Calu3 (cell line): ENCODE measurements around the gene HDGFL2. TPM values are rescaled to one million over a fixed set of nuclear protein-coding genes. Genes with fewer than 3 reads are reported as not detected.

Experiments used
- BruUV-seq: library from RNA; stranded (reverse); fragments of 400-500 nt; replicated peaks from 2 replicates; lab custom pipeline; 2021; lab: Mats Ljungman, UMichigan
- CTCF ChIA-PET: fragments of 300-600 bp; sonication (Branson Sonifier 250); formaldehyde crosslinking; loops from one replicate; lab custom pipeline; 2022; ENCODE audit warnings: antibody characterized with exemption; lab: Charles Lee
- DNase-seq: peaks from one replicate; pipeline ENCODE4 v3.0.0; 2022
- H3K27ac Mint-ChIP-seq: one replicate; pipeline ENCODE4 v1.8.0; 2022; ENCODE audit warnings: mixed read lengths; ENCODE audit not compliant: unreplicated experiment
- H3K27me3 Mint-ChIP-seq: one replicate; pipeline ENCODE4 v1.8.0; 2022; ENCODE audit warnings: mixed read lengths; ENCODE audit not compliant: unreplicated experiment
- H3K36me3 Mint-ChIP-seq: one replicate; pipeline ENCODE4 v1.8.0; 2022; ENCODE audit warnings: mild to moderate bottlenecking, moderate library complexity, mixed read lengths; ENCODE audit not compliant: insufficient read depth, unreplicated experiment
- H3K4me1 Mint-ChIP-seq: one replicate; pipeline ENCODE4 v1.8.0; 2022; ENCODE audit warnings: mild to moderate bottlenecking, low read depth, mixed read lengths; ENCODE audit not compliant: unreplicated experiment
- H3K4me3 Mint-ChIP-seq: one replicate; pipeline ENCODE4 v1.8.0; 2022; ENCODE audit warnings: mild to moderate bottlenecking, low read depth, moderate library complexity, mixed read lengths; ENCODE audit not compliant: unreplicated experiment
- H3K9me3 Mint-ChIP-seq: one replicate; pipeline ENCODE4 v1.8.0; 2022; ENCODE audit warnings: low read depth, mixed read lengths; ENCODE audit not compliant: unreplicated experiment
- intact Hi-C: fragments of 100-400 bp; cut with micrococcal nuclease; formaldehyde crosslinking; loops from one replicate; pipeline ENCODE4 v1.10.0; 2022; ENCODE audit not compliant: unreplicated experiment
- total RNA-seq: library from RNA; stranded (reverse); gene quantifications from 2 replicates; pipeline ENCODE4 v1.2.3, GENCODE V29; 2022
- TF ChIP-seq, protein P1 (sequence below): fragments of 200-600 bp; IDR thresholded peaks from one replicate; pipeline ENCODE4 v1.8.0; 2022; ENCODE audit warnings: antibody characterized with exemption; ENCODE audit not compliant: unreplicated experiment

Gene HDGFL2
- total RNA-seq, 1 experiment from 2014 or later = 40.6 TPM

DNA sequence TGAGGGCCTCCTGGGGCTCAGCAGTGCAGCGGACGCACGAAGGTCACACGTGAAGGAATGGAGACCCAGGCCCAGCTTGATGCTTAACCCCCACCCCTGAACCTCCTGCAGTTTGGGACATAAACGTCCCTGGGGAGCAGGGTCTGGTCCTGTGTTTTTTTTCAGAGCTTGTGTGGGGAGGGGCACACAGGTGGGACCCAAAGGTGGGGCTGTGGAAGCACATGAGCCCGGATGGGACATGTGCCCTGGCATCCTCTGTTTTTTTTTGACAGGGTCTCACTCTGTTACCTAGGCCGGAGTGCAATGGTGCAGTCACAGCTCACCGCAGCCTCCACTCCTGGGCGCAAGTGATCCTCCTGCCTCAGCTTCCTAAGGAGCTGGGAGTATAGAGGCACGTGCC is 35.0 kb upstream of the HDGFL2 start:
- Mint-ChIP-seq H3K9me3 (no peaks in the 10 kb centered on the region), H3K36me3 (peaks cover 24% of the 10 kb centered on the region), H3K4me3 (no peak overlapping the region), H3K27me3 (no peaks in the 10 kb centered on the region), H3K4me1 (no peaks in the 10 kb centered on the region), H3K27ac (no peak overlapping the region)
- no TSS peak for BruUV-seq
- CTCF ChIA-PET = no interaction called here
- intact Hi-C loops = no loop called here
- DNase-seq = no peak
- TF ChIP-seq, protein P1, sequence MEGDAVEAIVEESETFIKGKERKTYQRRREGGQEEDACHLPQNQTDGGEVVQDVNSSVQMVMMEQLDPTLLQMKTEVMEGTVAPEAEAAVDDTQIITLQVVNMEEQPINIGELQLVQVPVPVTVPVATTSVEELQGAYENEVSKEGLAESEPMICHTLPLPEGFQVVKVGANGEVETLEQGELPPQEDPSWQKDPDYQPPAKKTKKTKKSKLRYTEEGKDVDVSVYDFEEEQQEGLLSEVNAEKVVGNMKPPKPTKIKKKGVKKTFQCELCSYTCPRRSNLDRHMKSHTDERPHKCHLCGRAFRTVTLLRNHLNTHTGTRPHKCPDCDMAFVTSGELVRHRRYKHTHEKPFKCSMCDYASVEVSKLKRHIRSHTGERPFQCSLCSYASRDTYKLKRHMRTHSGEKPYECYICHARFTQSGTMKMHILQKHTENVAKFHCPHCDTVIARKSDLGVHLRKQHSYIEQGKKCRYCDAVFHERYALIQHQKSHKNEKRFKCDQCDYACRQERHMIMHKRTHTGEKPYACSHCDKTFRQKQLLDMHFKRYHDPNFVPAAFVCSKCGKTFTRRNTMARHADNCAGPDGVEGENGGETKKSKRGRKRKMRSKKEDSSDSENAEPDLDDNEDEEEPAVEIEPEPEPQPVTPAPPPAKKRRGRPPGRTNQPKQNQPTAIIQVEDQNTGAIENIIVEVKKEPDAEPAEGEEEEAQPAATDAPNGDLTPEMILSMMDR = no peak

DNA sequence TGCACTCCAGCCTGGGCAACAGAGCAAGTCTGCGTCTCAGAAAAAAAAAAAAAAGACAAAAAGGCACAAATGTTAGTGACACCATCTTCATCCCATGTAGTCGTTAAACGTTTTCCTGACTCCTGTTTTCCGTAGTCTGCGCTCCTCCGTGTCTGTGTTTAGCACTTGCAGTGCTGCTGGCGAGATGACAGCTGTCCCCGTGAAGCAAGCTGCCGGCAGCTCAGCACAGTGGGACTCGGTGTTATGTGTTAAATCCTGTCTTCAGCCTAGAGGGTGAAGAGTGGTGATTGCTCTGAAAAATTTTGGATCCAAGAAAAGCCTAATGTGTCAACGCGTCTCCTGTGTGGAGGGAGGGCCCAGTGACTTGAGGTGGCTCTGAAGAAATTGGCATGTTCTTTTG is 32.9 kb upstream of the HDGFL2 start:
- H3K9me3 Mint-ChIP-seq = no peaks in the 10 kb centered on the region
- peaks cover 21% of the 10 kb centered on the region for H3K36me3 Mint-ChIP-seq
- no peaks in the 10 kb centered on the region for H3K27me3 Mint-ChIP-seq
- no peaks in the 10 kb centered on the region for H3K4me1 Mint-ChIP-seq
- TF ChIP-seq, protein P1 = no peak
- intact Hi-C loops = no loop called here
- DNase-seq = no peak
- BruUV-seq = no TSS peak
- H3K27ac Mint-ChIP-seq = no peak overlapping the region
- CTCF ChIA-PET = interaction anchor here (0.7 kb wide), 1 partner anchor 78 kb away, joined by 4 read pairs; no protein-coding TSS in a partner anchor
- no peak overlapping the region for H3K4me3 Mint-ChIP-seq

DNA sequence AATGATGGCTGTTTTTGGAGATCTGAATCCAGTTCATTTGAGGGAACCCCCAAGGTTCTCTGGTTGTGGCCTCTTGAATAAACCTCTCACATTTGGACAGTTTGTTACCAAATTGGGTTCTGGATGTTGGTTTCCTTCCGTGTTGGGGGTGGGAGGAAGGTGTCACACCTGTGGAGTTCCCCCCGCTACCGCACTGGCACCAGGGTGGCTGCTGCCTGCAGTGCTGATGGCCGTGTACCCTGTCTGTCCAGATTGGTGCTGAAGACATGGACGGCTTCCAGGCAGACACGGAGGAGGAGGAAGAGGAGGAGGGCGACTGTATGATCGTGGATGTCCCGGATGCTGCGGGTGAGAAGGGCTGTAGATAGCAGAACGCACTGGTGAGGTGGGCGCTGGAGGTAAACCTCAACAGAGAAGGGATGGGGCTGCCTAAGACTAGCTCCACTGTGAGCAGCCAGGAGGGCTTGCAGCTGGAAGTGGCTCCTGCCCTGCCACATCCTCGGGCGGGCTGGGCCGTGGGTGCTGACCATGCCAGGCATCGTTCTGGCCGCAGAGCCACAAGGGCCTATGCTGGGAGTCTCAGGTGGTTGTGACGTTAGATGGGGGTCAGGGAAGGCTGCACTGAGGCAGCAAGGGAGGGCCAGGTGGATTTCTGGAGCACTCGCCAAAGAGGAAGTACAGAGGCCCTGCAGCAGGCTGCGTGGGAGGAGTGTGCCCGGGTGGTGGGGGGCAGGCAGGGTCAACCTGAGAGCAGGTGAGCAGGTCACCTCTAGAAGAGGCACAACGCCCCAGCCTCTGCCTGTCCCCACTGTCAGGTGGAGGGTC is 29.9 kb upstream of the HDGFL2 start:
- TF ChIP-seq, protein P1 = no peak

DNA sequence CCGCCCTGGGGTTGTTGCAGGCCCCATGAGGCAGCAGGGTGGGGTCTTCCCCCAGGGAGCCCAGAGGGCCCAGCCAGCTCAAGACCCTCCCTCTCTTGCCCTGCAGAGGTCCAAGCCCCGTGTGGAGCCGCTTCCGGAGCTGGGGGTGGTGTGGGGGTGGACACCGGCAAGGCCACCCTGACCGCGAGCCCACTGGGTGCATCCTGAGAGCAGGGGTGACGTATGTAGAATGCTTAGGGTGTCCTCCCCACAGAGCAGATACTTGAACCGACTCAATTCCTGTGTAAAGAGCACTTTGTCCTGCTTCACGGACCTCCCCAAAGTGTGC is 29.3 kb upstream of the HDGFL2 start:
- H3K27ac Mint-ChIP-seq = no peak overlapping the region
- no peaks in the 10 kb centered on the region for H3K4me1 Mint-ChIP-seq
- no peaks in the 10 kb centered on the region for H3K9me3 Mint-ChIP-seq
- BruUV-seq = no TSS peak
- CTCF ChIA-PET = no interaction called here
- no peak overlapping the region for H3K4me3 Mint-ChIP-seq
- peaks cover 25% of the 10 kb centered on the region for H3K36me3 Mint-ChIP-seq
- intact Hi-C loops = no loop called here
- TF ChIP-seq, protein P1 = no peak
- DNase-seq = no peak
- no peaks in the 10 kb centered on the region for H3K27me3 Mint-ChIP-seq

More for the DNA sequence above, 29.9 kb upstream of the HDGFL2 start:
- no peak overlapping the region for H3K27ac Mint-ChIP-seq
- no peaks in the 10 kb centered on the region for H3K27me3 Mint-ChIP-seq
- no TSS peak for BruUV-seq
- H3K4me1 Mint-ChIP-seq = no peaks in the 10 kb centered on the region
- CTCF ChIA-PET = no interaction called here
- H3K36me3 Mint-ChIP-seq = peaks cover 21% of the 10 kb centered on the region
- no peak overlapping the region for H3K4me3 Mint-ChIP-seq
- DNase-seq = no peak
- intact Hi-C loops = no loop called here
- H3K9me3 Mint-ChIP-seq = no peaks in the 10 kb centered on the region
